DMS79 treated with DMSO at 0.1 percent for 48 hours (cell line): ENCODE data around the gene RAPGEF5.
A peak's percentile ranks its signal among the peaks of the same experiment; 100 is the strongest.

Experiments used
- DNase-seq: peaks from one replicate; lab custom pipeline; 2025; lab: John Stamatoyannopoulos, UW

The RAPGEF5 gene

DNA sequence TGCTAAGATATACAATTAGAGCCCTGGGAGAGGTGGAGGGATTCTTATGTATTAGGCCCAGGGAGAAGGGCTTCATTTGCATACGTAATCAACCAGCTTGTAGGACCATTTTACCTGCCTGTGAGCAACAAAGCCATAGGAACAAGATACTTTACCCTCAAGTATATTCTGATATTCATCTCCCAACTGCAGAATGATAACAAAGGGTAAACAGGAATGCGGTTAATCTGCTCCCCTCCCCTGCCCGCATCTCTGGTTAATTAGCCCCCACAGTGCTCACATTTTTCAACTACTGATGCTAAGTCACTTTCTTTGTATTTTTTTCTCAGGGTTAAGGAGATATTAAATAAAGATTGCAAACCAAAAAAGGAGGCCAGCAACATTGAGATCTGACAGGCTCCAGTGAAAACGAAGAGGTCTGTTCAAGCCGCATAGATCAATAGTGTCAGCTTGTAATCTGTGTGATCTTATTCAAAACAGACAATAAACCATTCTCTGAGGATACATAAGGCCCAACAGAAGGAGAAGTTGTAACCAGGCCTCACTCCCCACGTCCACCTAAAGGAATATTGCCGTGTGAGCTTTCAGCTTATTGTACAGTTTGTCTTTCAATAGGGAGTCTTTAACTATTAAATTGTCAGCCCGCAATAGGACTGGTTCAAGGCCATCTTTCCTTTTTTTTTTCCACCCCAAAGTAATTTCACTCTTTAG lies 203.4 kb downstream of the RAPGEF5 start:
- DNase-seq, result no peak

DNA sequence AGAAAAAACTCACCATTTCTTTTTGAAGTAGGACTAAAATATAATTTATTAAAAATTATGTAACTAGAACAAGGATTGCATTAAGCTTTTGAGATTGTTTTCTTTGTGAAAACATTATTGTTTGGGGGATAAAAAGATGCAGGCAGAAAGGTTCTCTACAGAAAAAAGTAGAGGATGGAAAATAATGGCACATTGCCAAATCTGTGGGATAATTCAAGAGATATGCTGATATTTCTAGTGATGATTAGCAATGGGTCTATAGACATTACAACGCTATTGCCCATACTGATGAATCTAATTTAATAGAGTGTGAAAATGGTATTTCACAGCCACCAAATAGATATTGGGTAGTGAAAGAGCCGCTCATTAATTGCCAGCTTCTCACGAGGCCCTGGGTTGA lies 204.3 kb downstream of the RAPGEF5 start:
- no peak for DNase-seq

DNA sequence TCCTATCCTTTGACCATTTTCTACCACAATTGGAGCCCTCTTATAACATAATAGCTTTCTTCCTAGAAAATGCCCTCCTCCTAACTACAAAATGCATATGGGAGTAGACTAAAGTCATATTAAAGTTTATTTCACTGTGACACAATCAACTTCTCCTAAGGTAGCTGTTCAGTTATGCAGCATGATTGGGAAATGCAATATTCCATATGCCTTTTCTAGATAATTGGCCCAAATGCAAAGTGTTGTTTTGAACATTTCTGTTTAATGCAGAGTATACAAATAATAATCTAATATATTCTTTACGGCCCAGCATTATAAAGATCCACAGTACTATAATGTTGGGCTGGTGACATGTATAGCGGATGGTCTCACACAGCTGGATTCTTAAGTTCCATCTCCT lies 205.1 kb downstream of the RAPGEF5 start:
- DNase-seq, result no peak

DNA sequence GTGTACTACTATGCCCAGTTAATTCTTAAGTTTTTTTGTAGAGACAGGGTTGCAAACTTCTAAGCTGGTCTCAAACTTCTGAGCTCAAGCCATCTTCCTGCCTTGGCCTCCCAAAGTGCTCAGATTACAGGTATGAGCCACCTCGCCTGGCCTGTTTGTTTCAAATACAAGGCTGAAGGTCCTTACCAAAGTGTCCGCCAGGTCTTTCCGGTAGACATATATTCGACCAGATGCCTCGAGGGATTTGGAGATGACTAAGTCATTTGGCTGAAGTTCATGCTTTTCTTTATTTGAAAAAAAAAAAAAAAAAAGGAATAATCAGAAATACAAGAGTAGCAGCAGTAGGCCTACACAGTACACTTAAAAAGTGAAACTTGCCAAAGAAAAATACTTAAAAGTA lies 206.7 kb downstream of the RAPGEF5 start:
- DNase-seq, result no peak

DNA sequence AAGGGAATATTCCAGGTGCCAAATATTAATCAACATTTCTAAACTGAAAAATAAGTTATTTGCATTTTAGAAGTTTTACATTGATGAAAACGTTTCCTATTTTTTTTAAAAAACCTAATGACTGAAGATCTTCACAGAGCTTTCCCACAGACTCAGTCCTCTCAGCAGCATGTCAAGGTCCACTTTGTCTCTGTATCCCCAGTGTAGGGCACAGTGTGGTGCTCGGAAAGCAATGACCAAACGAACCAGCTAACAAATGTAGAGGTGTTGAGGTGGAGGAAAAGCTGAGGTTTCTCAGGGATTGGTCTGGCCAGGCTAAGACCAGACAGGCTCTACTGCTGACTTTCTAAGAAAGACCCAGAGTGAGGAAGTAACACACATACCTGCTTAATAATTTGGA lies 209.1 kb downstream of the RAPGEF5 start:
- DNase-seq, result no peak

DNA sequence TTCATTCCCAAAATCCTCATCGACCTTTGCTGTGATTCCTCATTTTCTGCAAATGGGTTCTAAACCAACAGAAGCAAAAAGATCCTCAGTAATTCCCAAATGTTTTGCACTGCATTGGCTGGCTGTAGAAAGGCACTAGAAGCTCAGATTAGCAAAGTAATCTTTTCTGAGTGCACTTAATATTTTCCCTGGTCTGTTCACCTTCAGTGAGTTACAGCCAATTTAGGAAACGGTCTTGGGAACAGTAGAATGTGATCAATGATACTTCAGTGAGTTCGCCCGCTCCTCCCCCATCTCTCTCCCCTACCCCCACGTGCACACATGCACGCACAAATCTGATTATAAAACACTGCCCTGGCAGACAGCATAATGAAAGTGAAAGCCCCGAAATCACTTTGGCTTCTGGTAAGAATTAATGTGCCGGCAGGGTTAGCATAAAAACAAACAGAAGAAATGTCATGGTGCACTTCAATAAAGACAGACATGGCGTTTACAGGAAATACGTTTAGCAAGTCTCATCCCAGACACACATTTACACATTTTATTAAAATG lies 209.9 kb downstream of the RAPGEF5 start:
- DNase-seq, result peak; percentile 72

DNA sequence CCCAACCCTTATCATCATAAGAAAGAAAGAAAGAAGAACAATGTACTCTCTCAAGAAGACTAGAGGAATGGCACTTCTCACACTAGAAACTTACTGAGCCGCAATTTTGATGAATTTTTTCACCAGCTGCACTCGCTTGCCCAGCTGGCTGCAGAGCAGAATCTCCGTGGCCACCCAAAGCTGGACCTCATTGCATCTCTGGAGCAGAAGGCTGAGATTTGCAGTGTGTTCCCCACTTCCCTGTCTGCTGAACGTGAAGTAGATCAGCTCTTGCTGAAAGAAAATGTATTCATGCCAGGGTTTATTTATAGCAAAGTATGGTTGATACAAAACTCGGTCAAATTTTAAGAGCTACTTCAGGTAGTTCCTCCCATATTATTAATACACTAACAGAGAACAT lies 212.0 kb downstream of the RAPGEF5 start:
- no peak for DNase-seq

DNA sequence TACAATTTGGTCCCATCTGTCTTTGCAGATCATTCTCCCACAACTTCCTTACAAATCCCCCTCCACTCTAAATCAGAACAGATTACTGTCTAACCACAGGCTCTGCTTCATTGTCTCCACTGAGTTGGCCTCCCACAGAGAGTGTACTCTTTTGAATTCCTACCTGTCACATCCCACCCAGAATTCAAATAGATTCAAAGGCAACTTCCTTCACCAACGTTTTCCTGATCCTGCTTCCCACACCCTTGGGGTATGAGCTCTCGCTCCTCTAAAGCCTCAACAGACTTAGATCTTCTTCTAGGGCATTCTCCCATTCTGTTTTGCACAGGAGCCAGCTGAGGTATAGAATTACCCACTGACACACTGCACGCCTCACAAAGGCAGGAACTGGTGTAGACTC lies 213.5 kb downstream of the RAPGEF5 start:
- no peak for DNase-seq

DNA sequence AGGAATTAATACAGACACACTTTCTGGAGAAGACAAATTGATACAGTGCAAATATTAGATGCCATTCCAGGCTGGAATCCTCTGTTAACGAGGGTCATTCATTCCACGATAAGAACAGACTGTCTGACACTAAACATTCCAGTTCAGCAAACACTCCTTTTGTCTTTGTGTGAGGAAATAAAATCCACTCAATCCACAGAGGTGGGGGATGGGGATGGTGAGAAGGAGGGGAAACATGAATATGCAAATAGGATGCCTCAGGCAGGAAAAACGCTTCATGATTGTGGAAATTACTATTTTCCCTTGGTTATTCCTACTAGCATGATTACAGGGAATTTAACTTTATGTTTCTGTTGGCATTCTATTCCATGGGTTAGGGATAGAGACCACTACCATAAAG lies 214.4 kb downstream of the RAPGEF5 start:
- no peak for DNase-seq

DNA sequence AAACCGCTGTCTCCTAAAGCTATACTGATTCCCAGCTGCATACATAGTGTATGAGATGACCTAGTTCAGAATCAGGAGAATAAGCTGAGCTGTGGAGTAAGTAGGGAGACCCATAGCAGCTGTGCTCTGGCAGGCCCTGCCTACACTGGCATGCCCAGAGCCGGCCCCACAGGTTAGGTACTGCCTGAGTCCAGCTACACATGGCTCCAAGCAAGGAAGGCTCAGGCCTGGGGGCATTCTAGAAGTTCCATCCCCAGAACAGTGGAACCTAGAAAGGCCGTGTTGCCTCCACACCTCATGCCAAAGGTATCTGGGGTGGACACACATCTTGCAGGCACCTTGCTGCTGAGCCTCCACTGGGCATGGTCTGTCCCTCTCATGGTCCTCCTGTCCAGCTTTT lies 215.6 kb downstream of the RAPGEF5 start:
- DNase-seq, result no peak

DNA sequence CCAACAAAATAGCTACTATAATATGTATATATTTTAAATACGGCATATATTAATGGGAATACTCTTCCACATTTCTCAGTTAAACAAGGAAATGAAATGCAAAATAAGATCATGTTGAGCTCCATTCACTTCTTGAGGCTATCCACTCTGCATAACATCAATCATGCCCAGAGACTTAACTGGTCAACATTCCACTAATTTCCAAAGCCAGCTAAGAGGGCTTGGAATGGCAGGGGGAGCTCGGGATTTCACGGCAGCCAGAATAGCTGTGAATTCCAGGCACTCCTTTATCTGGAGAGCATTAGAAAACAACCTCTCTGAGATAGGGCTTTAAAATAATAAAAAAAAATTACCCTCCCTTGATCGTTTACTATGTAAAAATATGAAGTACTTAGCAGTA lies 216.4 kb downstream of the RAPGEF5 start:
- DNase-seq, result no peak

DNA sequence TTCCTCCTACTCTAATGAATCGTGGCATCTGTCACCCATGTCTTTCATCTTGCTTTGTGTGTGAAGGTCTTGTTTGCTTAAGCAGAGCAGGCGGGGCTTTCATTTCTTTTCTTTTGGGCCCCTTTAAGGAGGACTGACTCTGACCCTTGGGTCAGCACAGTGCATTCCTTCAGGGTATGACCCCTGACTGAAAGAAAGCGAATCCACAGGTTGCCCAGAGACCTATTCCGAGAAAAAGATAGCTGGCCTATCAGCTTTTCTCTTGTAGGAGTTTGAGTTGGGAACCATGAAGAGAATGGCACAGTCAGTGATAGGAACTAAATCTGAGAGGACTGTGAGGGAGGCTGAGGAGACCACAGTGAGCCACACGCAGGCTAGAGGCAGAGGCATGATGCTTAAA lies 218.1 kb downstream of the RAPGEF5 start:
- no peak for DNase-seq

DNA sequence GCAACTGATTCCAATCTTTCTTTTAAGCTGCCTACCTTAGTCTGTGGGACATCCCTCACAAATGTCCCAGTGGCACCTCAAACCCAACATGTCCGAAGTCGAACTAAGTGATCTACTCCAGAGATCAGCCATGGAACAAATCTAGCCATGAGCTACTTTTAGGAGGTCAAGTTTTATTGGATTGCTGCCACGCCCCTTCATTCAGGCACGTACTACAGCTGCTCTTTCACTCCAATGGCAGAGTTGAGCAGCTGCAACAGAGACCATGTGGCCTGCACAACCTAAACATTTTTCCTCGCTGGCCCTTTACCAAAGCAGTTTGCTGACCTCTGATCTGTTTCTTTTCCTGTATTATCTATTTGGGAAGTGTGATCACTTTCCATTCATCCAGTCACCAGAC lies 218.8 kb downstream of the RAPGEF5 start:
- no peak for DNase-seq

DNA sequence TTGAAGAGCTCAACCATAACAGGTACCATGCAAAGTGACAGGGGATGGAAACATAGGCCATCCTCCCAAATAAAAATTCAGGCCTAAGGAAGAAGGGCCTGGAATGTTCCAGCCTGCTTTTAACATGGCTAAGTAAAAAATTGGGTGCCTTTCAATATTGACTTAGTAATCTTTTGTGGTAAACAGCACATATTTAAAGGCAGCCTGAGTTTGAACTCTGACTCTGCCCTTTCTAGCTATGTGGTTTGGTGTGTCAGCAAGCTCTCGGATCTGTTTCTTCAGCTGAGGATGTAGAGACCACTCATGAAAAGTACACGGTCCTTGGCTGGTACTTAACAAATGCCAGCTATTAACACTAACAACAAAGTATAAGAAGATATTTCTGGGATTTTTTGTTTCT lies 219.5 kb downstream of the RAPGEF5 start:
- no peak for DNase-seq

DNA sequence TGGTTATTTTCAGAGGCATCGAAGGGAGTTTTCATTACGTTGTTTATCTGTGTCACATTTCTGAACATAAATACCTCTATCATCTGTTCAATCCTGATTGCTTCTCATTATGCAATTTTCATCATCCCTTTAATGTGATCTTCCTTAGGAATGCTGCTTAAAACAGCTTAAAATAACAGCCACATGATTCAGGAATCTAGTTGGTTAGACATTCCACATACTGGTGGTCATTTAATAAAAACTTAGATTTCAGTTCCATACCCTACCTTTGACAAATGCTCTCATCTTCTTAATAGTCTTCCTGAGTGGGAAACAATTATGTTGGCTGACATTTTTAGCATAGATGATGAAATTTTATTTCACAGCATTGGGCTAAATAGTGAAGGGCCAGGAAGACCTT lies 219.9 kb downstream of the RAPGEF5 start:
- no peak for DNase-seq

DNA sequence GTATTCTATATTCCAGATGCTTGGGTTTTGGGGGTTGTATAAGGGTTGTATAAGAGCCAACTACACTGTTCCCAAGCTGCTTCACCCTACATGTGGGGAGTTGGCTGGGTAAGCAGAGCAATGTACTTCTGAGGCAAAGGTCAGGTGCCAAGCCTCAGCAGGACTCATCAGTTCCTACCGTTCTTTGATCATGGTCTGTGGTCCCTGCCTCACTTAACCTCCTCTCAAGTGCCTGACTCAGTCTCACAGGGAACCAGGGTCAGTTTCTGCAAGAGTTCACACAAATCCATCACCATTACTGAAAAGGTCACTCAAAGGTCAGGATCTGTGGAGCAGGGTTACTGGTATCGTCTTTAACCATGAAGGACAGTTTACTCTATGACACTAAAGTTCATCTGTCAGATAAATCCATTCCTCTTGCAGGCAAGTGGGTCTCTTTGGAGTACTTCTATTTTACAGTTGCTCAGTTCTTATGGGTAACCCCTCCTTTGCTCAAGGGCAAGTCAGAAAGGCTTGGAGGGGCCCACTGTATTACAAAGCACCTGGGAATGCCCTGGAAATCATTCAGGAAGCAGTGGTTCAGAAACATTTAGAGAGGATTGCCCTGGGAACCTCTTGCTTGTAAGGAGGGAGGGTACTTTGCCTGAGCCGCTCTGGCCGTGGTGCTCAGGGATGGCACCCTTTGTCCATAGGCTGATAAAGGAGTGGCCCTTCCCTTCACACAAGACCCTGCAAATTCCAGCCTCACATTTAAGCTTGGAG lies 227.0 kb downstream of the RAPGEF5 start:
- no peak for DNase-seq

DNA sequence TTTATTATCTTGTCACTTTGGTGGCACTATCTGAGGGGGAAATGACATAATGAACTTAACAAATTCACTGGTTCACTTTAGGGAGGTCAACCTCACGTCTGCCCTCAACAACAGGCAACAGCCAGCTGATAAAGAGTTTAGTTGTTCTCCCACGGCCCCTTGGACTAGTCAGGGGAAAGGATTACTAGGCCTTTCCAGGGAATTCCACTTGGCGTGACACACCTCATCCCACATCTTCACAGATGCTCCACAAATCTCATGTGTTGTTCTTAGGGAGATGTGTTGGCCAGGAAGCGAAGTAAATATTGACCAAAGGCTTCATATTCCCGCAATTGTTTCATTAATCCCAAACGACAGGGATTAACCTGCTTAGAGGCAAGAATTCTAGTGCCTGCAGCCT lies 227.8 kb downstream of the RAPGEF5 start:
- no peak for DNase-seq

DNA sequence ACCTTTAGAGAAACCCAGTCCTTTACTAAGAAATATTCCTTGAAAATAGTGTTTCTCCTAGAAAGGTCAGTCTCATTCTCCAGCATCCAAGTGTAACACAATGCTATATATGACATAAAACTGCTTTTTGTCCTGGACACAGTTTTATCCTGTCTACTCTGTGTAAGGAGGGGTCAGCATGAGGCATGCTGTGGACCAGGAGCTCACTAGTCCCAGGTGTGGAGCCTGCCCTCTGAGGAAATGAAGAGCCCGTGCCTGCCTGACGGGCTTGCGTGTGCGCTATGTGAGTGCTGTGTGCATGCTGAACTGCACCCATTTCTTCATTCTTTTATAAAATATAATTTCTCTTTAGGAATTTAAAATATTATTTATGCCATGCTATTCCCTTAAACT lies 228.4 kb downstream of the RAPGEF5 start:
- no peak for DNase-seq

DNA sequence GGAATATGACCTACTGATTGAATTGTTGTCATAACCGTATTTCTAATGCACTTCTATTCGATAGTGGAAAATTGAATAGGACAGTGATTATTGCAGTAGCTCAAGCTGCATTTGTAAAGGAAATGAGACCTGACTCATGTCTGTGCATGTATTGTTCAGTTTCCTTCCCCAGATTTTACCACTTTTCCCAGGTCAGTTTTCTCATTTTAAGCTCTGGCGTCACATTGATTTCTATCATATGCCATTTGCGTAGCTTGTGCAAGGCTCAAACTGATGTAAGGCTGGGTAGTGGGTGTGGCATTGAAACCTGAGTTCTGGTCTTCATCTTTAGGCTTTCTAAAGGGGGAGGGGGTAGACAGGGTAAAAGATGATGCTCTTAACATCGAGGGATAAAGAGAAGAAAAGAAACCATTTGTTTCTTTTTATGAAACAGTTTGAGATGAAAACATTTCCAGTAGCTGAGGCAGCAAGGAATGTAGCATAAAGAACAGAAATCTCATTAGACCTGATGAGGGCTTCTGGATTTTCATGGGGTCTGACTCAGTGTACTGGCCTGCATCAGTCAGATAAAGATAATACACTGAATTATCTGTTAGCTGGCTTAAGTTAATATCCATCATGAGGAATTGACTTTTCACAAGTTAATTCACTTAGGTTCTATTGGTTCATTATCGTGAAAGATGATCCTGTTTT lies 229.0 kb downstream of the RAPGEF5 start:
- no peak for DNase-seq

DNA sequence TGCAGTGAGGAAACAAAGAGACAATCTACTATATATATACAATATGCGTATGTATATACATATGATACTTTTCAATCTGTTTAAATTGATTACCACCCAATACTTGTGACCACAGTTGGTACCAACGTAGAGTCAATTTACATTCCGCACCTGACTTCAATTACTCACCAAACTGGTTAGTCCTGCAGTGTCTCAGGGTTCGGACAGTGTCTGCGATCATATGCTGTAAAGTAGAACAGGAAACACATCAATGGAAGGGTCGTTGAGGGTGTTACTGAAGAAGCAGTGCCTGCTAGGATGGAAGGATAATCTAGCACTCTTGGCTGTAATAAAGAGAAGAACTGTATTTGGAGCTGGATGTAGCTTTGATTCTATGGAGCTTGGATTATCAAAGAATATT lies 231.5 kb downstream of the RAPGEF5 start:
- DNase-seq, result no peak

DNA sequence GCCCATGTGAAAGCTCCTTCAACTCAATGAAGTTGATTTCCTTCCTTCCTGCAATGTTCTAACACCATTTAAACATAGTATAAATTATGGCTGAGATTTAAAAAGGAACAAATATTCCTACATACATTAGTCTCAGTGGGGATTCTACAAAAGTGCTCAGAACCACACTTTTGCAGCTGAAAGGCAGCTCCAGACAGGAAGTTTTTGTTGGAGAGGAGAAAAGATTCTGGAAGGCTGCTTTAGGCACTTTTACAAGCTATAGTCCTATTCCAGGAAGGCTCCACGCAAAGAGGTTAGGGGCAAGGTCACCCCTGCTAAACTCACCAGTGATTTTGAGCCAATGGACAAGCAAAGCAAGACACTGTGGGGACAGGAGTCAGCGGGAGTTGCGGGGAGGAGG lies 232.0 kb downstream of the RAPGEF5 start:
- no peak for DNase-seq

DNA sequence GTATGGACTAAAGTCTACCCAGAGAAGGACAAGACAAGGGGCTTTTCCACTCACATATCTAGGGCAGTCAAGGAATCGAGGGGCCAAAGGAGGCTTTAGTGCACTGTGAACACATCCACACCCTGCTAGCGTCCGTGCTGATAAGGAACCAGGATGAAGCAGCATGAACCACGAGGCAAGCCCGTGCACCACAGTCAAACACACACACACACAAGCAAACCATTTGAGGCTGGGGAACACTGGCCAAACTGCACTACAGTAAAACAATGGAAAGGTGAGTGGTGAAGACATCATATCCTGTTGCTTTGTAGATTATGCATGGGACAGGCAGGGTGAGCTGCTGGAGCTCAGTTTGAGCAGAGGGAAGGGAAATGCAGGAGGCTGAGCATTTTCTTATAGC lies 233.8 kb downstream of the RAPGEF5 start:
- no peak for DNase-seq
